Measurements from ENCODE around the gene CDC42BPG.

The CDC42BPG gene

DNA sequence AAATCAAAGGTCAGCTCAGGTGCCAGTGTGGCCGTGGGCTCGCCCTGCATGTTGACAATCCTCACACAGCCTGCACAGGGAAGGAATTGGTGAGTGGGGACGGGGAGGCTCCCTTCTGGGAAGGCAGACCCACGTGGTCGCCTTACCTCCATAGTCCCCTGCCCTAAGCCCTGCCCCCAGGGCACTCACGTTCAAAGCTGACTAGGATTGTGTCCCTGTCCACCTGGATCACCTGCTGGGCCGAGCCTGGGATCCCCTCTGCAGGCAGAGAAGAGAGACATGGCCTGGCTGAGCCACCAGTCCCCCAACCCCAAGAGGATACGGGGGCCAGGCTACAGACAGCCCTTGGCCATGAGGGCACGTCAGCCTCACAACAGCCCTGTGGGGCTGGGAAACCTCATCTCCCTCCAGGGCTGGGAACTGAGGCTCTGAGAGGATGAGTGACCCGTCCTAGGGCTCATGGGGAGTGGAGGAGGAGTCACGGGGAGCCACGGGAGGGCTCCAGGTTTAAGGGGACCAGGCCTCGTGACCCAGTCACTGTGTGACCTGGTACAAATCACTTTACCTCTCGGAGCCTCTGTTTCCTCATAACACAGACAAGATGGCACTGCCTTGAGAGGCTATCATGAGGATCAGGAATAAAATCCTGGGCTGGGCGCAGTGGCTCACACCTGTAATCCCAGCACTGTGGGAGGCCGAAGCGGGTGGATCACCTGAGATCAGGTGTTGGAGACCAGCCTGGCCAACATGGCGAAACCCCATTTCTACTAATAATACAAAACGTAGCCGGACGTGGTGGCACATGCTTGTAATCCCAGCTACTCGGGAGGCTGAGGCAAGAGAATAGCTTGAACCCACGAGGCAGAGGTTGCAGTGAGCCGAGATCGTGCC lies 54.0 kb downstream of the CDC42BPG start:
- no peak for DNase-seq (ENCODE audit: low read depth)

DNA sequence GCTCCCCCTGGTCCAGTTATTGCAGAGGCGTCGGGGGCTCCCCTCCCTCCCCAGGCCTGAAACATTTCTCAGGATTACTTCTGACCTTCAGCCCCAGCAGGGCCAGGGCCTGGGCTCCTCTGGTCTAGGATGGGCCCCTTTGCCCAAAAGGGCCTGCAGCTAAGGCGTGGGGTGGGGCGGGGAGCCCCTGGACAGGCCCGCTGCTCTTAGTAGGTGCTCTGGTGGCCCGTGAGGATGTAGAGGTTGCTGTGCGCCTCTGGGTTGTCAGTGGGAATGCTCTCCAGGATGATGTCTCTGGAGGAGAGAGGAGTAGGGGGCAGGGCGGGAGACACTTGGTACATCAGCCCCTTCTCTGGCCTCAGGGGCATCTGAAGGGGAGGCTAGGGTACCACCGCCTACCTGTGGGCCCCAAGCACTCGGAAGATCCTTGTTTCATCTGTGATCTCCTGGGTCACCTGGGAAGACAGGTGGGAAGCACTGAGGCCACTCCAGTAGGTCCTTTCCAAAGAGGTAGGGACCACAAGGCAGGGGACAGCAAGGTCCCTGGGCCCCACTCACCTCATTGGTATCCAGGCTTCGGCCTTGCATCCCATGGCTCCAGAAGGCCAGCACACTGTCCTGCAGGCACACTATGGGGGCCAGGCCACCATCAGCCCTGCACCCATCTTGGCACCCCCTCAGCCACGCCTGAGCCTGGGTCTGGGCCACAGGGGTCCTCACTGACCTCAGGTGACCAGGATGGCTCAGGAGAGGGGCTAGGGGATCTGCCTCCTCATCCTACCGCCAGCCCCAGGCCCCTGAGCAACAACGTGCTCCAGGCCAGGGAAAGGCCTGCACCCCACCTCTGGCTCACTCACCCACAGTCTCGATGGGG lies 54.9 kb downstream of the CDC42BPG start:
- DNase-seq (ENCODE audit: low read depth), result no peak

DNA sequence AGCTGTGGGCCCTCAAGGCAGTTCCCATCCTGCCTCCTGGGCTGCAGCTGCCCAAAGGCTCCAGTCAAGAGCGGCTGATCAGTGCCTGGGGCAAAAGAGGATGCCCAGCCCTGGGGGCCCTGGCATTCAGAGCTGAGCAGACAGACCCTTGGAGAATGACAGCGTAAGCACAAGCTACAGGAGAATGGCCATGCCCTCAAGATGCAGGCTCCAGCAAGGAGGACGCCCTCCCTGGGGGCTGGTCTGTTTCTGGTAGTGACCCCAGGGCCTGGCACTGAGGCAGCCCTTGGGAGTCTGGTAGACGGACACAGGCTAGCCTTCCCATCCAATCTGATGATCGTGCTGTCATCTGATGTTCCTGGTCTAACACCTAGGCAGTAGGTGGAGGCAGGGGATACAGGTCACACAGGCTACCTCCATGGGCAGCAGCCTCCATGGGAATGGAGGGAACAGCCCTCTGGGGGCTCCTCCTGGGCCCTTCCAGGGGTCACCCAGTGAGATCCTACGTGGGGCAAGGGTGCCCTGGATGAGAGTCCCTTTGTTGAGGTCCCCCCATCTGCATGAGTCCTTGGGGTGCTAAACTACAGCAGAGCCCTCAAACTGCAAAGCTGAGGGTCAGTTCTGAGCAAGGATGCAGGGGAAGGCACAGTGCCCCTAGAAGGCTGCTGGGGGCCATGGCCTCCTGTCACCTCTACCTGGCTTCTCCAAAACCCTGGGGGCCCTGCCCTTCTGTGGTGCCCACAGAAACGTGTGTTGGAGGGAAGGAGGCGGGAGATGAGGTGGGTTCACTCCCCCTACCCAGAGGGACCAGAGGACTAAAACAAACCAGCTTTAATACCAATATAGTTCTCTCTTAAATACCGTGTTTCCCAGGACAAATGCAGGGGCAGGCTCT lies 55.9 kb downstream of the CDC42BPG start:
- no peak for DNase-seq (ENCODE audit: low read depth)

DNA sequence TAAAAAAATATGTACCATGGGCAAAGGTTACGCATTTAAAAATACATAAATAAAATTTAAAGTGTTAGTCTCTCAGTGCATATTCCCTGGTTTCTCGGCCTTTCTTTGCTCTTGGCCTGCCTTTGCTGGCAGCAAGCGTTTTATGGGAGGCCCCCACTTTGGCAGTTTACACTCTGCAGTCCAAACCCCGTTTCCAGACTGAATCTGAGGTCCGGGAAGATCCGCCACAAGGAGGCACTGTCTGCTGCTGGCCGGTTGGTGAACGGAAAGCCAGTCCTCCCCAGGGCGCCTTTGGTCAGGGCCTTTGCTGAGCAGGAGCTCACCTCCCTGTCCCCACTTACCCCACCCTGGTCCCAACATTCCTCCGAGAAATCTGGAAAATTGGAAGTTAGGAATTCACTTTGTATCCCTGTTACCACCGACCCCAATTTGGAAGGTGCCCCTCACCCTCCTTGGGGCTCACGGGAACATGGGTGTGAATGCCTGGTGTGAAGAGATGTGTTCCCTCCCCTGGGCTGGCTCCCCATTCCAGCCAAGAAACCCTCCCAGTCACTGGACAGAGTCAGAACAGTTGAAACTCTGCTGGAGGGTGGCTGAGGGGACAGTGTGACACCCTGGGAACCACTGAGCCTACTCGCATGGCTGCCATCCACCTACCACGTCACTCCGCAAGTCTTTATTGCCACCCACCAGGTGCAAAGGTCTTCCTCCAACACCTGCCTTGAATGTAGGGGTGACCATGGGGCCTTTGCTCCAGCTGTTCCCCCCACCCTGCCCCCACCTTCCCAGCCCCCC lies 56.7 kb downstream of the CDC42BPG start:
- no peak for DNase-seq (ENCODE audit: low read depth)

DNA sequence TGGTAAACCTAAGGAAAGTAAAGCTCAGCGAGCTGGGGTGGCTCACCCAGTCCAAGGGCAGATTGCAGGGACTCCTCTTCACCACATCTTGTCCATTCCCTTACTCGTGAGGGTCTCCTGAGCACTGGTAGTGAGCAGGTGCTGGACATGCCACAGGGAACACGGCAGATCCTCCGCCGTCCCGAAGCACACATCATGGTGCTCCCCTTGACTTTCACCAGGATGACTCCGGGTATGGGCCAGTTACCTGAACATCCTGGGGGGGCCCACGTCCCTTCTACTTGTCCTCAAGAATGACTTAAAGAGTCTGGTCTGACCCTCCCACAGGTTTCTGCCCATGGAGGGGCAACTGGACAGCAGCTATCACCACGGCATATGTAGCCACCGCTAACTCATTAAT lies 58.1 kb downstream of the CDC42BPG start:
- DNase-seq (ENCODE audit: low read depth), result no peak

DNA sequence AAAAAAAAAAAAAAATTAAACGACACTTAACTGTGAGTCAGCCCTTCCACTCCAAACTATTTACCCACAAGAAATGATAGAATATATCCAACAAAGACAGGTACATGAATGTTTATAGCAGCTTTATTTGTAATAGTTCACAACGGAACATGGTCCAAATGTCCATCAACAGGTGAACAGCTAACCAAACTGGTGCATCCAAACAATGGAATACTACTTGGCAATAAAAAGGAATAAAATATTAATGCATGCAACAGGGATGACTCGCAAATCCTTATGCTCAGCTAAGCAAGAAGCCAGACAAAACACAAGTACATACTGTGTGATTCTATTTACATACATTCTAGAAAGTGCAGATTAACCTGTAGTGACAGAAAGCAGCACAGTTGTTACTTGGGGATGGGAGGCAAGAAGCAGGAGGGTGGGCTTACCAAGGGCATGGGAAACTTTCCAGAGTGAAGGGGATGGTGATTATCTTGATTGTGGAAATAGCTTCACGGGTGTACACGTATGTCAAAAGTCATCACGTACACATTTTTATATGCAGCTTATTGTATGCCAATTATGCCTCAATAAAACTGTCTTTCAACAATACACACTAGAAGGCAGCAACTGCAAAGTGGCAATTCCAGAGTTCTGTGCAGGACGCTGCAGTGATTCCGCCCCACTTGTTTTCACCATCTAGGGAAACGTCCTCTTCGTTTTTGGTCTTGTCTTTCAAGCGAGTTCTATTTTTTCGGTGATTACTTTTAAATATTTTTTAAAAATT lies 59.5 kb downstream of the CDC42BPG start:
- no peak for DNase-seq (ENCODE audit: low read depth)

DNA sequence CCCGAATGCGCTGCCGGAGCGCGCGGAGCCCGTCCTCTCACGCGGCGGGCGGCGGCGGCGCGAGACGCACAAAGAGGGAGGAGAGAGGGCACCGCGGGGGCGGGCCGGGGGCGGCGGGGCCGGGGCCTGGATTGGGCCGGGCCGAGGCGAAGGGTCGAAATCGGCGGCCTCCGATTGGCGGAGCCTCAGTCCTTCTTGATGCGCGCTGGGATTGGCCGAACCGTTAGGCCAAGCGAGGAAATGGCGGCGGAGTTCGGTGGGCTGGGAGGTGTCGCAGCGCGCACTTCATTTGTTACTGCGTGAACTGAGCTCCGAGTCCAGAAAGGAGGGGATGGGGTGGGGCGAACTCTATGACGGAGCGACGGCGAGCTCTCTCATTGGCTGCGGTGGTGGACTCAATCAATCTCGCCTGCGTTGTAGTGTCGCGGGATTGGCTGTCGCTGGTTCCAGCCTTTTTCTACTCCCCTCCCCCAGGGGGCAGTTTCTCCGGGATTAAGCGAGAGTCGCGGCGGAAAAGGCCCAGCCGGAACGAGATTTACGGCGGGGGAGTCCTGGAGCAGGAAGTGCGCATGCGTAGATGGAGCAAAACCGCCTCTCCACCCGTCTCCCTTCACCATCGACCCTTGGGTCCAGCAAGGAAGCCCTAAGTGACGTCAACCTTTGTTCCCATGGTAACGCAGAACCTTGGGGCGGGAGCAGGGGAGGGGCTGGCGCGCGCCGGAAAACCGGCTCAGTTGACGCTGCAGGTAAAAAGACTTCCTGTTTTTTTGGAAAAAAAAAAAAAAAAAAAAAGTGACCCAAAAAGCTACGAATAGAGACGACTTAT lies 65.8 kb downstream of the CDC42BPG start, which contains the start of gene SF1:
Gene SF1 (minus strand): TSS at position 70 of the 826 bp plus-strand sequence. CDS start 150 bp downstream, outside the sequence.
- peak; percentile 99 for DNase-seq (ENCODE audit: low read depth)

DNA sequence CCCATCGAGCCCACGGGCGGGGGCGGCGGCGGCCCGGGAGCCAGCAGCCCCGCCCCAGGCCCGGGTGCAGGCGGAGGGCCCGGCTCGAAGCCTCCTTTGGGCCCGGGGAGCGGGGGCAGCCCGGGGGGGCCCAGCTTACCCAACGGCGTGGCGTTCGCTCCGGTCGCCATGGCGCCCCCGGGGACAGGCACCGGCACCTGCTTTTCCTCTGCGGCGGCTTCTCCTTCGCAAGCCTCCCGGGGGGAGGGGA lies 66.3 kb downstream of the CDC42BPG start:
- no peak for DNase-seq (ENCODE audit: low read depth)

DNA sequence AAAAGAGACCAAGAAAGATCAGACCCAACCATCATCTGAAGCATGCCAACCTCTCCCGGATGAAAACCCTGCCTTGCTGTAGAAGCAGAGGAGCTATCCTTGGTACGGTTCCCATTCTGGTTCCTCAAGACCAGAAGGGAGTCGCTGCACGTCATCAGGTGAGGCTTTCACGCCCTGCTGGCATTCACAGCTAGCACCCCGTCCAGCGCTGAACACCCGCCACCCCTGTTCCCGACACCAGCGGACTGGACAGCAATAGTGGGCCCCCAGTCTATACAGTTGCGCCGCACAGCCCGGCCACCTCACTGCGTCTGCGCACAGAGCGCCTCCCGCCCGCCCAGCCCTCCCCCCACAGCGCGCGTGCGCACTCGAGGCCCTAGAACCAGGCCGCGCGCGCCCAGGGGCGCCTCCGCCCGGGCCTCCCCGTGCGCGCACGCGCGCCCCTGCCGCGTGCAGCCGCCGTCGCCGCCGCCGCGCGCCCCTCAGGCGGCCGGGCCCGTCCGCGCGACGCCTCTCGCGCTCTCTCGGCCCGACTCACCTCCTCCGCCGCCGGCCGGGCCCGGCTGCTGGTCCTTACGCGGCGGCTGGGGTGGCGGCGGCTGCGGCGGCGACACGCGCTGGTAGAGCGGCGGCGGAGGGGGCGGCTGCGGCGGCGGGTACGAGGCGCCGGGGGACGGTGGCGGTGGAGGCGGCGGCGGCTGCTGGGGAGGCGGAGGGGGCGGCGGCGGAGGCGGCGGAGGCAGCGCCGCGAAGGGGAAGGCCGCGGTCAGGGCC lies 66.8 kb downstream of the CDC42BPG start:
- peak; percentile 73 for DNase-seq (ENCODE audit: low read depth)

DNA sequence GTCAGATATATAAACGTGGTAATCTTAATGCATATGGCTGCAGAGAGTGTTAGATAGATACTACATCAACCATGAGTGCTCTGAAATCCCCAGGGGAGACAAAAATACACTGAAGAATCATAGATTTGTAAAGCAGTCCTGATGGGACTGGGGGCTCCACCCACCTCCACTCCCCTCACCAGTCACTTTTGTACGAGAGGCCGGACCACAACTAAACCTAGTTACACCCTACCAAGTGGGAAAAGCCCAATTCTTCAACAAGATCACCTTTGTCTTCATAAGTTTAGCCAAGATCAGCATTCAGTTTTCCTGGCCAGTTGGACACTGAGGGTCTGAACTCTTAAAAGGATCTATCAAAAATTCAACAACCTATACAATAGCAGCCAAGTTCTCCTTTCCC lies 67.6 kb downstream of the CDC42BPG start:
- DNase-seq (ENCODE audit: low read depth), result no peak

DNA sequence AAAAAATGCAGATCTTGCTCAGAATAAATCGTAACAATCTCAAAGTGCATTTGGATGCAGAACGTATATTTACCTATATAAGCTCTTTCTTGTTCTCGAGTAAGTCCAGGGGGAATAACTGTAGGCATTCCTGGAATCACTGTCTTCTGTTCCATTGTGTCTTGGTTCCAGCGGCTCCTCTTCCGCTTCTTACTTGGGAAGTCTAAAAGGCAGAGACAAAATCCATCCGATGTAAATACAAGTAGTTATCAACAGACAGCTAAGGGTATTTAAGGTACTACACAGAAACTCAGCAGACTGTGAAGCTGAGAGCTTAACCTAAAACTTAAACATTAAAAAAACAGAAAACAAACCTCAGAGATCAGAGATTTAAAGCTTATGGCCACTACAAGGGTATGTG lies 68.0 kb downstream of the CDC42BPG start:
- no peak for DNase-seq (ENCODE audit: low read depth)

DNA sequence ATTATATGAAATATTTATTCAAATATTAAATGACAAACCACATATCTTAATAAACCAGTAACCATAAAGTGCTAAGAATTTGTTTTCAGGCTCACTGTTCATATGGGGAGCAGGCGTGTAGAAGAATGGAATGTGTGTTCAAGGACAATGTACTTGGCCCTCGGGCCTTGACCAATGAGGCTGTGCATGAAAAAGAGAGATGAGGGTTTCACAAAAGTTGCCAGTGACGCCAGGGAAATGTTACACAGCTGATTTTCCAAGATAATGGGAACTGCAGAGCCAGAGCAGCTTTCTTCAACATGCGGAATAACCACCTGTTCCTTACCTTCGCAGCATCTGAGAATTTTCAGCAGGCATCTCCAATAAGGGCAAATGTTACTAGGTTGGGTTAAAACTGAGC lies 70.3 kb downstream of the CDC42BPG start:
- DNase-seq (ENCODE audit: low read depth), result no peak

Data from activated T-cell treated with anti-CD3 and anti-CD28 coated beads for 24 hours (primary cell).